Neural cell (in vitro differentiated cells): Measurements from ENCODE around the gene ZNF154.

Experiments
- EP300 ChIP-seq: fragments of 450-650 bp; conservative IDR thresholded peaks from 2 replicates; pipeline ENCODE4 v1.6.1; 2014; ENCODE audit warnings: antibody characterized with exemption, mild to moderate bottlenecking, moderate library complexity; ENCODE audit not compliant: poor library complexity, severe bottlenecking
- EZH2 ChIP-seq: fragments of 200-600, 300-800 bp; shearing (Covaris generic), sonication (generic); IDR thresholded peaks from 2 replicates; pipeline ENCODE4 v1.6.1; 2014; ENCODE audit warnings: antibody characterized with exemption, low read length, borderline replicate concordance, mild to moderate bottlenecking; ENCODE audit not compliant: insufficient read depth, poor library complexity, severe bottlenecking
- POLR2AphosphoS5 ChIP-seq: IDR thresholded peaks from 2 replicates; pipeline ENCODE4 v1.6.1; 2012
- RAD21 ChIP-seq: fragments of 450-650 bp; conservative IDR thresholded peaks from 2 replicates; pipeline ENCODE4 v1.6.1; 2014; ENCODE audit warnings: antibody characterized with exemption, mild to moderate bottlenecking, moderate library complexity
- SMC3 ChIP-seq: fragments of 450-650 bp; conservative IDR thresholded peaks from 2 replicates; pipeline ENCODE4 v1.6.1; 2014; ENCODE audit warnings: antibody characterized with exemption, mild to moderate bottlenecking, moderate library complexity; ENCODE audit not compliant: poor library complexity
- TAF1 ChIP-seq: IDR thresholded peaks from 2 replicates; pipeline ENCODE4 v1.6.1; 2012; ENCODE audit warnings: low read depth
- TF ChIP-seq, protein P1 (sequence below): IDR thresholded peaks from 2 replicates; pipeline ENCODE4 v1.6.1; 2012; ENCODE audit warnings: borderline replicate concordance
- TF ChIP-seq, protein P2 (sequence below): fragments of 450-650 bp; IDR thresholded peaks from 2 replicates; pipeline ENCODE4 v1.5.1; 2014; ENCODE audit warnings: antibody characterized with exemption, mild to moderate bottlenecking, moderate library complexity; ENCODE audit not compliant: poor library complexity, severe bottlenecking

DNA sequence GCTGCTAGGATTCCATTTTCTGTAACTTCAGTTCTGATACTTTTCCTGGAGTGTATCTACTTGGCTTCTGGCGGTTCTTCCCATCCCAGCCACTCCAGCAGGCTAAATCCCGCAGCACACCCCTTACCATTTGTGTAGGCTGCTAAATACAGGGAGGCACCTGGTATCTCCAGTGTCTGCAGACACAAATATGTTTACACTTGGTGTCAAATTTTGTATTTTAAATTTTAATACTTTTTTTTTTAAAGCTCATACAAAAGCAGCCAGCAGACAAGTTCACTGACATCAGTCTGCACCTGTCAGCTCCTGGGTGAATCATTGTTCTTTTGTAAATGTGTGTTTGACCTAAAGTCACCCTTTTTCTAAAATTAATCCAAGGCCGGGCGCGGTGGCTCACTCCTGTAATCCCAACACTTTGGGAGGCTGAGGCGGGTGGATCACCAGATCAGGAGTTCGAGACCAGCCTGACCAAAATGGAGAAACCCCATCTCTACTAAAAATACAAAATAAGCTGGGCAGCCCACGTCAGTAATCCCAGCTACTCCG is 43.7 kb downstream of the ZNF154 start:
- no peak for TF ChIP-seq TAF1
- TF ChIP-seq, protein P1, sequence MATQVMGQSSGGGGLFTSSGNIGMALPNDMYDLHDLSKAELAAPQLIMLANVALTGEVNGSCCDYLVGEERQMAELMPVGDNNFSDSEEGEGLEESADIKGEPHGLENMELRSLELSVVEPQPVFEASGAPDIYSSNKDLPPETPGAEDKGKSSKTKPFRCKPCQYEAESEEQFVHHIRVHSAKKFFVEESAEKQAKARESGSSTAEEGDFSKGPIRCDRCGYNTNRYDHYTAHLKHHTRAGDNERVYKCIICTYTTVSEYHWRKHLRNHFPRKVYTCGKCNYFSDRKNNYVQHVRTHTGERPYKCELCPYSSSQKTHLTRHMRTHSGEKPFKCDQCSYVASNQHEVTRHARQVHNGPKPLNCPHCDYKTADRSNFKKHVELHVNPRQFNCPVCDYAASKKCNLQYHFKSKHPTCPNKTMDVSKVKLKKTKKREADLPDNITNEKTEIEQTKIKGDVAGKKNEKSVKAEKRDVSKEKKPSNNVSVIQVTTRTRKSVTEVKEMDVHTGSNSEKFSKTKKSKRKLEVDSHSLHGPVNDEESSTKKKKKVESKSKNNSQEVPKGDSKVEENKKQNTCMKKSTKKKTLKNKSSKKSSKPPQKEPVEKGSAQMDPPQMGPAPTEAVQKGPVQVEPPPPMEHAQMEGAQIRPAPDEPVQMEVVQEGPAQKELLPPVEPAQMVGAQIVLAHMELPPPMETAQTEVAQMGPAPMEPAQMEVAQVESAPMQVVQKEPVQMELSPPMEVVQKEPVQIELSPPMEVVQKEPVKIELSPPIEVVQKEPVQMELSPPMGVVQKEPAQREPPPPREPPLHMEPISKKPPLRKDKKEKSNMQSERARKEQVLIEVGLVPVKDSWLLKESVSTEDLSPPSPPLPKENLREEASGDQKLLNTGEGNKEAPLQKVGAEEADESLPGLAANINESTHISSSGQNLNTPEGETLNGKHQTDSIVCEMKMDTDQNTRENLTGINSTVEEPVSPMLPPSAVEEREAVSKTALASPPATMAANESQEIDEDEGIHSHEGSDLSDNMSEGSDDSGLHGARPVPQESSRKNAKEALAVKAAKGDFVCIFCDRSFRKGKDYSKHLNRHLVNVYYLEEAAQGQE = no peak
- no peak for TF ChIP-seq EZH2
- no peak for TF ChIP-seq EP300
- TF ChIP-seq, protein P2, sequence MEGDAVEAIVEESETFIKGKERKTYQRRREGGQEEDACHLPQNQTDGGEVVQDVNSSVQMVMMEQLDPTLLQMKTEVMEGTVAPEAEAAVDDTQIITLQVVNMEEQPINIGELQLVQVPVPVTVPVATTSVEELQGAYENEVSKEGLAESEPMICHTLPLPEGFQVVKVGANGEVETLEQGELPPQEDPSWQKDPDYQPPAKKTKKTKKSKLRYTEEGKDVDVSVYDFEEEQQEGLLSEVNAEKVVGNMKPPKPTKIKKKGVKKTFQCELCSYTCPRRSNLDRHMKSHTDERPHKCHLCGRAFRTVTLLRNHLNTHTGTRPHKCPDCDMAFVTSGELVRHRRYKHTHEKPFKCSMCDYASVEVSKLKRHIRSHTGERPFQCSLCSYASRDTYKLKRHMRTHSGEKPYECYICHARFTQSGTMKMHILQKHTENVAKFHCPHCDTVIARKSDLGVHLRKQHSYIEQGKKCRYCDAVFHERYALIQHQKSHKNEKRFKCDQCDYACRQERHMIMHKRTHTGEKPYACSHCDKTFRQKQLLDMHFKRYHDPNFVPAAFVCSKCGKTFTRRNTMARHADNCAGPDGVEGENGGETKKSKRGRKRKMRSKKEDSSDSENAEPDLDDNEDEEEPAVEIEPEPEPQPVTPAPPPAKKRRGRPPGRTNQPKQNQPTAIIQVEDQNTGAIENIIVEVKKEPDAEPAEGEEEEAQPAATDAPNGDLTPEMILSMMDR = no peak
- TF ChIP-seq SMC3 = no peak
- no peak for TF ChIP-seq POLR2AphosphoS5
- no peak for TF ChIP-seq RAD21
